ENCODE data around the gene PHF2. TPM values are rescaled to one million over a fixed set of nuclear protein-coding genes. Genes with fewer than 3 reads are reported as not detected.
A peak's percentile ranks its signal among the peaks of the same experiment; 100 is the strongest.

PHF2 gene
- total RNA-seq, 2 donors from 2014 or later: 24.7 to 29.3 TPM

DNA sequence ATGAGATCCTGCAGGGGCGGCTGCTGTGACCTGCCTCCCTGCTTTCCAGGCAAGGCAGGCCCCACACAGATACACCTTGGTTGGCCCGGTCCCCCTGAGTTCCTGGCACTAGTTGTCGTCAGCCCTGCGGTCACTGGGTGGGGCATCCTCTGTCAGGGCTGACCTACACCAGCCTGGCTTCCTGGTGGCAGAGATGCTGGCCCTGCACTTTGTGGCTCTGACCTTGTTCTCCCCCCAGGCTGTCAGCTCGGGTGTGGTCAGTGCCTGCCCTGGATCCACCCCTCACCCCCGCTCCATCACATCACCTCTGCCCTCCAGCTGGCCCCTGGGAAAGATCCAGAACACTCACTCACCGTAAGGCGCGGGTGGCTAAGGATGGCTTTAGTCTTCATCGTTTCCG is 74.1 kb downstream of the PHF2 start:
- TF ChIP-seq, protein P1, sequence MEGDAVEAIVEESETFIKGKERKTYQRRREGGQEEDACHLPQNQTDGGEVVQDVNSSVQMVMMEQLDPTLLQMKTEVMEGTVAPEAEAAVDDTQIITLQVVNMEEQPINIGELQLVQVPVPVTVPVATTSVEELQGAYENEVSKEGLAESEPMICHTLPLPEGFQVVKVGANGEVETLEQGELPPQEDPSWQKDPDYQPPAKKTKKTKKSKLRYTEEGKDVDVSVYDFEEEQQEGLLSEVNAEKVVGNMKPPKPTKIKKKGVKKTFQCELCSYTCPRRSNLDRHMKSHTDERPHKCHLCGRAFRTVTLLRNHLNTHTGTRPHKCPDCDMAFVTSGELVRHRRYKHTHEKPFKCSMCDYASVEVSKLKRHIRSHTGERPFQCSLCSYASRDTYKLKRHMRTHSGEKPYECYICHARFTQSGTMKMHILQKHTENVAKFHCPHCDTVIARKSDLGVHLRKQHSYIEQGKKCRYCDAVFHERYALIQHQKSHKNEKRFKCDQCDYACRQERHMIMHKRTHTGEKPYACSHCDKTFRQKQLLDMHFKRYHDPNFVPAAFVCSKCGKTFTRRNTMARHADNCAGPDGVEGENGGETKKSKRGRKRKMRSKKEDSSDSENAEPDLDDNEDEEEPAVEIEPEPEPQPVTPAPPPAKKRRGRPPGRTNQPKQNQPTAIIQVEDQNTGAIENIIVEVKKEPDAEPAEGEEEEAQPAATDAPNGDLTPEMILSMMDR (IDR thresholded peaks at IDR 0.05): no peak
- peak; percentile 32 for DNase-seq (ENCODE audit: low spot score)
- H3K9me3 ChIP-seq: no peaks in the 10 kb centered on the region

DNA sequence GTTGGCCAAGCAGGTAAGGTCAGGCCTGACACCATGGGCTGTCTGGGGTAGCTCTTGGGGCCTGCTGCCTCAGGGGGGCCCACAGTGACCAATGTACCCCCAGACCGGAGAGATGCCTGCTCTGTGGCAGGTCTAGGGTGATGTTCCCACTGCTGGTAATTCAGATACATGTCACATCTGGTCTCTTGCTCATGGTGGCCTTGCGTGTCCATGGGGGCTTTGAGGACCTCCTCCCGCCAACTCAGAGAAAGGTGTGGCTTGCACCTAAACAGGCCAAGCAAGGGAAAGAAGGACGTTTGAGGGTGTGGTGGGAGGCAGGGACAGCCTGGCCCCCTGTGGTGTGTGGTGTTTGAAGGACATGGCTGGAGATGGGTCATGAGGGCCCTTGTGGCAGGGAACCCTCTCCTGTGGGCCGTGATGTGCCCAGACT is 75.2 kb downstream of the PHF2 start:
- H3K27ac ChIP-seq: no peak overlapping the region
- peaks cover 80% of the 10 kb centered on the region for H3K36me3 ChIP-seq
- TF ChIP-seq, protein P1 (IDR thresholded peaks at IDR 0.05): no peak
- no peaks in the 10 kb centered on the region for H3K27me3 ChIP-seq
- H3K4me3 ChIP-seq: no peak overlapping the region
- H3K9me3 ChIP-seq: no peaks in the 10 kb centered on the region
- no peaks in the 10 kb centered on the region for H3K4me1 ChIP-seq
- no peak for DNase-seq (ENCODE audit: low spot score)

More for the DNA sequence above, 74.1 kb downstream of the PHF2 start:
- H3K27me3 ChIP-seq: no peaks in the 10 kb centered on the region
- H3K4me3 ChIP-seq: no peak overlapping the region
- H3K4me1 ChIP-seq: no peaks in the 10 kb centered on the region
- H3K36me3 ChIP-seq: peaks cover 82% of the 10 kb centered on the region
- no peak overlapping the region for H3K27ac ChIP-seq

DNA sequence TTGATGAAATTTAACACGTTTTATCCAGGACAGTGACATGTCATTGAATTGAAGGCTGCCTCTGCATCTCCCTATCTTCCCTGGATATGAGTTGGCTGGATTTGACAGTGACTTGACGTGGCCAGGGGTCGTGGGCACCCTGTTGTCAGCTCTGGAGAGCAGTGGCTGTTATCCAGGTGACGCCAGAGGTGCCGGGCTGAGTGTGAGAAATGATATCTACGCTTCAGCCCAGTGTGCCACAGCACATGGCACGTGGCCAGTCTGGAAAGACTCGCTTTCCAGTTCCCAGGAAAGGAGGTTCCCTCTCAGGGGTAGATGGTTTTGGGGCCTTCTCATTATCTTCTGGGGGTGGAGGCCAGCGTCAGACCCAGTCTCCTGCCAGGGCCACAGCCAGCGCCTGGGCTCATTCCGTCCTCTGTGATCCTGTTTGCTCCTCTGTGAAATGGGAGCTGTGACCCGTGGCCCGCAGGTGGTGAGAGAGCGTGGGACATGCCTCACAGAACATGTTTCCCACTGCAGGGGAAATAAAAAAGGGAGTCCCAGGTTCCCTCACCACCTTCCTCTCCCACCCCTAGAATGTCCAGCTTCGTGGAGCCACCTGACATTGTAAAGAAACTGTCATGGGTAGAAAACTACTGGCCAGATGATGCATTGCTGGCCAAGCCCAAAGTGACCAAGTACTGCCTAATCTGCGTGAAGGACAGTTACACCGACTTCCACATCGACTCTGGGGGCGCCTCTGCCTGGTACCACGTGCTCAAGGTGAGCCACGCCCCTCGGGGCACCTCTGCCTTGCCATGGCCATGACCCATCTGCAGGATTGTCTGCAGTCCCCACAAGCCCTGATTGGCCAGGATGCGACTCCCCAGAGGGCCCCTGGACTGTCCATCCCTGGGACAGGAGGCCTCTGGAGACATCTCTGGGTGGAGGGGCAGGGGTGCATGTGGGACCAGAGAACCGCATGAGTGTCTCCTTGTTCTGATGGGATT is 76.5 kb downstream of the PHF2 start:
- Histone ChIP-seq H3K36me3 (peaks cover 79% of the 10 kb centered on the region), H3K4me3 (no peak overlapping the region), H3K27me3 (no peaks in the 10 kb centered on the region), H3K27ac (no peak overlapping the region), H3K9me3 (no peaks in the 10 kb centered on the region), H3K4me1 (no peaks in the 10 kb centered on the region)
- DNase-seq (ENCODE audit: low spot score): no peak
- TF ChIP-seq, protein P1 (IDR thresholded peaks at IDR 0.05): no peak

DNA sequence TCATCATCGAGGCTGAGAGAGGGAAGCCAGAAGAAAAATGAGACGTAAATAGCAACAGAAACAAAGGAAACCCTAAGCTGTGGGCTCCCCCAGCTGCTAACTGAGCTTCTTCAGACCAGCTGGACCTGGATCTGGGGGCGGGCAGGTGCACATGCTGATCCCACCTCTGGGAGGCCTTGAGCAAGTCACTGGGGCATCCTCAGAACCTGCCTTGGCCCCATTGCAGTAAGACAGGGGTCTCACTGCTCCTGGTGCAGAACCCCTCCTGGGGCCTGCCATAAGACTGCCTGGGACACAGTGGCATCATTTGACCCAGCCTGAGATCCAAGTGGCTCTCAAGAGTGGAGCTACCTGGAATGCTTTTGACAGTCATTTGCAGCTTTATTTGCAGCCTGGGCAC is 77.4 kb downstream of the PHF2 start:
- H3K27ac ChIP-seq: no peak overlapping the region
- no peak overlapping the region for H3K4me3 ChIP-seq
- no peak for DNase-seq (ENCODE audit: low spot score)
- H3K27me3 ChIP-seq: no peaks in the 10 kb centered on the region
- TF ChIP-seq, protein P1 (IDR thresholded peaks at IDR 0.05): no peak
- H3K4me1 ChIP-seq: no peaks in the 10 kb centered on the region
- peaks cover 73% of the 10 kb centered on the region for H3K36me3 ChIP-seq
- no peaks in the 10 kb centered on the region for H3K9me3 ChIP-seq

DNA sequence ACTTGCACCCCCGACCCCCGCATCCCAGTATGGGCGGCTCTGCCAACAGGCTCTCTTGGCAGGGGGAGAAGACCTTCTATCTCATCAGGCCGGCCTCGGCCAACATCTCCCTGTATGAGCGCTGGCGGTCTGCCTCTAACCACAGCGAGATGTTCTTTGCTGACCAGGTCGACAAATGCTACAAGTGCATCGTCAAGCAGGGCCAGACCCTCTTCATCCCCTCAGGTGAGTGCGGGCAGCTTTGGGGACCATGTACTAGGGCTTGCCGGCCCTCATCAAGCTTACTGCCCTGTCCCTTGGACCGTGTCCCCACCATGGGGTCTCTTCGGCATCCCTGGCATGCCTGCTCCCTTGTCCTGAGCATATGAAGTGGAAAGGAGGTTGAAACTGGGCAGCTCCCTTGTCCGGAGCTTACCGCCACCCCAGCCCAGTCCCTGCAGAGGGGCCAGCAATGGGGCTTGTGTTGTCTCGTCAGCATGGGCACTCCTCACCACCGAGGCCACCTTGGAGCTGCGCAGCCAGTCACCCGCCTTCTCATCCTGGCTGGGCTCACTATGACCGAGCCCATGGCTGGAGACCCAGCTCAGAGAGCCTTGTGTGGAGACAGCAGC is 78.1 kb downstream of the PHF2 start:
- DNase-seq (ENCODE audit: low spot score): no peak
- Histone ChIP-seq H3K9me3 (no peaks in the 10 kb centered on the region), H3K27me3 (no peaks in the 10 kb centered on the region), H3K27ac (no peak overlapping the region), H3K4me3 (no peak overlapping the region), H3K36me3 (peaks cover 73% of the 10 kb centered on the region), H3K4me1 (no peaks in the 10 kb centered on the region)
- TF ChIP-seq, protein P1 (IDR thresholded peaks at IDR 0.05): no peak
